G401.6 (cell line): Measurements from ENCODE around the gene ASAP2.
"Not testable (repeated sequence)": the region's sequence is repeated elsewhere in the genome, so short reads cannot be mapped to it uniquely, and the experiment has no call there.

Experiments used
- FAIRE-seq: peaks from 2 replicates; lab custom pipeline; 2012; peaks lifted over from hg19 to GRCh38; lab: Jason Lieb, UNC

The ASAP2 gene

DNA sequence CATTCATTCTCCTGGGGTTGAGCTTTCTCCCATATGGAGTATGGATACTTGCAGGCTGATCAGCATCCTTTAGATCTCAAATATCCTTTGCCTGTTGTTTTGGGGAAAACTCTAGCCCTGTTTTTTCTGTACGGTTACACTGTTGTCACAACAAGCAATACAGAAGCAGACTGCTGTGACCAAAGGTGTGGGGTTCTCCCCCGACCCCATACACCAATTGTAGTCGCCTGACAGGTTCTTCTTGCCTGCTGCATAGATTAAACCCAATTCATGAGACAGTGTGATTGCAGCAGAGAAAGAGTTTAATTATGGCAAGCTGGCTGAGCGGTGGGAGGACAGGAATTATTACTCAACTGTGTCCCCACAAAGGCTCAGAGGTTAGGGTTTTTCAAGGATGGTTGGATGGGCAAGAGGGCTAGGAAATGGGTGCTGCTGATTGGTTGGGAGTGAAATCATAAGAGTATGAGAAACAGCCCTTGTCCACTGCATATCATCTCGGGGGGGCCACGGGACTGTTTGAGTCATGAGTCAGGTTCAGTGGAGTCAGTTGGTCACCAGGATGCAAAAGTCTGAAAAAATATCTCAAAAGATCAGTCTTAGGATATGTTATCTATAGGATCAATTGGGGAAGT lies 176.1 kb downstream of the ASAP2 start:
- no peak for FAIRE-seq

DNA sequence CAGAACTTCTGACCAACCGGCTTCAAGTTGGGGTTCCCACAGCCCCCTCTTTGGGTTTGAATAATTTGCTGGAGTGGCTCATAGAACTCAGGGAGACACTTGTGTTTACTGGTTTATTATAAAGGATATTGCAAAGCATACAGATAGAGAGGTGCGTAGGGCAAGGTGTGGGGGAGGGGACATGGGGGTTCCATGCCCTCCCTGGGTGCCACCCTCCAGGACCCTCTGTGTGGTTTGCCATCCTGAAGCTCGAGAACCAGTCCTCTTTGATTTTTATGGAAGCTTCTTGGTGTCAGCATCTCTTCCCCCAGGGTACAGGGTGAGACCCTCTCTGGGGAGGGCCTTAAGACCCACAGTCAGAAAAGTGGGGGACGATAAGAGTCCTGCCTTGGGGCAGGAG lies 177.9 kb downstream of the ASAP2 start:
- FAIRE-seq, result no peak

DNA sequence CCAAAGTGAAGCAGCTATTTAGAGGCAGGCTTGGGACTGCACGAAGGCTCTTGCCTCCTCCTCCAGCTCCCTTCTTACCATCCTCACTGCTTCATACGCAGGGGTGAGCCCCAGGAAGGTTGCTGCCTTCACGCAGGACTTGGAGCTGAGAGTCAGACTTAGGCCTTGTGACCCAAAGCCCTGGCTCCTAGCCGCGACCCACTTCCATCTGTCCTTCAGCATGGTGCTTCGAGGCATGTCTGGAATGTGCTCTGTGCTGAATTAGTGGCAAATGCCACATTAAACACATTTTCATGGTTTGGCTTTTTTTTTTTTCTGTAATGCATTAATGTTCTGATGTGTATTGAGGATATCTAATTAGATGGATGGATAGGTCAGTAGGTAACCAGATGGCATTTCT lies 179.2 kb downstream of the ASAP2 start:
- no peak for FAIRE-seq

DNA sequence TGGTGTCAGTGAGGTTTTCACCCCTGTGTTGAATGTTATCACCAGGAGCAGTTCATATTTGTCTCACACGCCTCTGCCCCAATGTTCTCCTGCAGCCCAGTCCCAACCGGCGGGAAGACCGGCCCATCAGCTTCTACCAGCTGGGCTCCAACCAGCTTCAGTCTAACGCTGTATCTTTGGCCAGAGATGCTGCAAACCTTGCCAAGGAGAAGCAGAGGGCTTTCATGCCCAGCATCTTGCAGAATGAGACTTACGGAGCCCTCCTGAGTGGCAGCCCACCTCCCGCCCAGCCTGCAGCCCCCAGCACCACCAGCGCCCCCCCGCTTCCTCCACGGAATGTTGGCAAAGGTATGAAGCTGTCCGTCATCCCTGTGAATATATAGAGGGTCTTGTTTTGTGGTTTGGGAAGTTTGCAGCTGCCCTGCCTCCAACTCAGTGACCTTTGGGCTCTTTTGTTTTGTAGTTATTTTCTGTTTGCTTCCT lies 181.6 kb downstream of the ASAP2 start:
- no peak for FAIRE-seq

DNA sequence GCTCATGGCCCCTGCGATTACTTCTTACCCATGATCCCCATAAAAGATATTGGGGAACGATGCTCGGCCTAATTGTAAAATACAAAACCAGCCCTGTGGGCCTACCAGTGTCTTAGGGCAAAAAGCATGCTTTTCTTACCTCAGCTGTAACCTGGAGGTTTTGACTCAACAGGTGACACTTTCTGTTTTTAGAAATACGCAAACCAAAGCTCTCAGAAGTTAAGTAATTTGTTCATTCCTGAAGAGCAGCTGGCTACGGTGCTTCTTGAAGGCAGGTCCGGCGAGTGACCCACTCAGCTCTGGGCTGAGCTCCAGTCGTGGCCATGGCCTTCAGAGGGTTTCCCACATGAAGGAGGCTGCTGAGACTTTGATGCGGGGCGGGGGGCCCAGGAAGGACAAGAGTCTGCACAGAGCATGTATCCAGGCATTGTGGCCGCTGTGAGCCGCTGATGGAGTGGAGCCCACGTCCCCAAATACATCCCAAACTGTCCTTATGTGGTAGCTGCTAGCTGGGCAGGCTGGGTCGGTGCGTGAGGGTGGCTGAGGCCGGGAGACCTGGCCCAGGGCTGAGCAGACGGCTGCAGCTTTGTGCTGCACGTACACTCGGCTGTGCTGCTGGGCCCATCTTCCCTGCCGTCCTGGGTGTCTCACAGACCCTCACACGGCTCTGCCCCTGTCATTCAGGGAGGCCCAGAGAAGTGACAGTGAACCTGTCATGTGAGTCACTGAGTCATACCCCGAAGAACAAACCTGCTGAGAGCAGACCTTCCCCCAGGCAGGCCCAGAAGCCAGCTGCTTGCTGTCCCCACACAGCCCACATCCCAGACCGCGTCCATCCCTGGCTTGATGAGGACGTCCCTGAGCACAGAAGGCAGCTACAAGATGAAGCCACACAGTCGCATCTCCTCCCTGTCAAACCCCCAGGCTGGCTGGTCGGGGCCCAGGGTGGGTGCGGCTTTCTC lies 182.6 kb downstream of the ASAP2 start:
- FAIRE-seq, result no peak

DNA sequence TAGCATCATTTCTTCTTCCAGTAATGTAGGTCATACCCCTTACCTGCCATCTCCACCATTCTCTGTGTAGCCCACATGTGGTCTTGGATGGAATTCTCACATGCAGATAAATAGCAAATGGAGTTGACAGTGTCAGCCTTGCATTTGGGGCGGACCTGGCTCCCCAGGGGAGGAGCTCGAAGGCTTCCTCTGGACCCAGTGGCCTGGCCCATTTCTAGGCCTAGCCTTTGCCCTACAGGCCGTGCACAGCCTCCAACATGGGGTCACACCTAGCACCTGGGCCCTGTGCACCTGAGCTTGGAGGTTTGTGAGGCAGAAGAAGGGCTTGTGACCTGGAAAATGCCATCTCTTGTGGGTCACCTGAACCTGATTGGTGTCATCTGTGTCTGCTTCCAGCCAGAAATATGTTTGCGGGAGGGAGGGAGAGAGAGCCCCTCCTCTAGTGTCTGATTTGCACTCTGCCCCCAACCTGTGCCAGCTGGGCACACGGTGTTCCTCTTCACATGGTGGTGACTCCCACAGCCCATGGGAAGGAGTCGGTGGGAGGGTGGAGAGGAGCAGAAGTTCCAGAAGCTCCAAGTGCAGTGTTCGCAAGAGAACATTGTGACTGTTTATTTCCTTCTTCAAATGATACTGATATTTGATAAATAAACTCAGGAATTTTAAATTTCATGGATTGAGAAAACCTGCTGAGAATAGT lies 183.7 kb downstream of the ASAP2 start:
- no peak for FAIRE-seq

DNA sequence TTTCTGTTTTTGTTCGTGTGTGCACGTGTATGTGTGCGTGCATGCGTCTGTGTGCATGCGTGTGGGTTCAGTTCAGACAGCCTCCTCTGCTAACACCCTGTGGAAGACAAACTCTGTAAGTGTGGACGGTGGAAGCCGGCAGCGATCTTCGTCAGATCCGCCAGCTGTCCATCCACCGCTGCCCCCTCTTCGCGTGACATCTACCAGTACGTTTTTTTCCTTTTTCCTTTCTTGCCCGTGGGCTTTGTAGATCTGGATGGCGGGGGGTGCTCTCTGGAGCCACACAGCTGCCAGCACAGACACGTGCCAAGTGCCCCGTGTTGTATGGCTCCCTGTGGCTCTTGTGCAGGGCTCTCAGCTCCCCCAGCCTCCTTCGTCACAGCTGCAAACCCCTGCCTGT lies 184.4 kb downstream of the ASAP2 start:
- no peak for FAIRE-seq

DNA sequence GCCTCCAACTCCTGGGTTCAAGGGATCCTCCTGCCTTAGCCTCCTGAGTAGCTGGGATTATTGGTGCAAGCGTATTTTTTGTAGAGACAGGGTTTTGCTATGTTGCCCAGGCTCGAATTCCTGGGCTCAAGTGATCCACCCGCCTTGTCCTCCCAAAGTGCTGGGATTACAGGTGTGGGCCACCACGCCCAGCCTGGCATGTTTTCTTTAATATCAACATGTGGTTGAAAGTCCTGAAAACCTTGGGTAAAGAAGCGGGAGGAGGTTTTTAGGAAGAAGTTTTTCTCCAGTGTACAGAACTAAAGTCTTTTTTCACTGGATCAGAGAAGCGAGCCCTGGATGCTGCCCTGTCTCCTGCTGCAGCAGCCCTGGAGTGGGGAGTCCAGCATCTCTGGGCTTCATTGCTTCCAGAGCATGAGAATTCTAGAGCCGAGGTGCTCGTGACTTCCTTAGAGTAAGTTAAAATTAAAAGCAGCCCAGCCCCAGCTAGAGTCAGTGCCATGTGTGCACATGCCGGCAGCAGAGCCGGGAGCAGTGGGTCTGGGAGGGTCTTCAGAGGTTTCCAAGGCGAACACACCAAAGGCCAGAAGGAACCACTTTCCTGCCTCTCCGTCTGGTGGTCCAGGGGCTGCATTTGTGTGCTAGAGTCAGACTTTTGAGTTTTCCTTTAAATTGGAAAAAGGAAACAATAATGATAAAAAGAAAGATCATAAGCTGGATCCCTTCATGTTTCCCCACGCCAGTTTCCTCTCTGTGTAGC lies 185.5 kb downstream of the ASAP2 start:
- no peak for FAIRE-seq

DNA sequence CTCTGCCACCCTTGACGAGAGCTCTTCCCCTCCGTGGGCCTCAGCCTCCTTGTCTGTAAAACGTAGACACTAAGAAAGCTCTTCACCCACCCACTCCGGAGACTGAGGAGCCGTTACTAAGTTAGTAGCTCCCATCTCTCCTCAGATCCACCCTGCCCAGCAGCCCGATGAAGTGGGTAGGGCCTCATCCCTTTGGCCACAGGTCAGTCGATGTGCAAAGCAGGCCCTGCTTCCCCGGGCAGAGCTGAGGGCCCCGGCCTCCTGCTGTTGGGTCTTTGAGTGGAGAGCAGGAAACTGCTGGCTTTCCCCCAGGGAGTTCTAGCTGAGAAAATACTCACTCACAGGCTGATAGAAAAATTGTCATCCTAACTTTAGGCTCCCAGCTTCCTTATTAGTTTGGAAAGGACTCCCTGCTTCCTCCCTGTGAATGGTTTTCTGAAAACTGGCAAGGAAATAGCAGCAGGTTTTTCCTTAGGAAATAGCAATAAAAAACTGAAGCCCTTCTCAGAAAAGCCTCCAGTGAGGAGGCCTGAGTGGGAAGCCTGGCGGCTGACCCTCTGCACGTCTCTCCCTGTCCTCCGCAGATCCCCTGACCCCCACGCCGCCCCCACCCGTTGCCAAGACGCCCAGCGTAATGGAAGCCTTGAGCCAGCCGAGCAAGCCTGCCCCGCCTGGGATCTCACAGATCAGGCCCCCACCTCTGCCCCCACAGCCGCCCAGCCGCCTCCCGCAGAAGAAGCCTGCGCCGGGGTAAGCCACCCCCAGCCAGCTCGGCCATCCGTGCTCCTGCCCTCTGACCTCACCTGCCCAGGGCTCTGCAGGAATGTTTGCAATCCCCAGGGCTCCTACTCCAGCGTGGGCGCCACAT lies 186.5 kb downstream of the ASAP2 start:
- FAIRE-seq, result no peak

DNA sequence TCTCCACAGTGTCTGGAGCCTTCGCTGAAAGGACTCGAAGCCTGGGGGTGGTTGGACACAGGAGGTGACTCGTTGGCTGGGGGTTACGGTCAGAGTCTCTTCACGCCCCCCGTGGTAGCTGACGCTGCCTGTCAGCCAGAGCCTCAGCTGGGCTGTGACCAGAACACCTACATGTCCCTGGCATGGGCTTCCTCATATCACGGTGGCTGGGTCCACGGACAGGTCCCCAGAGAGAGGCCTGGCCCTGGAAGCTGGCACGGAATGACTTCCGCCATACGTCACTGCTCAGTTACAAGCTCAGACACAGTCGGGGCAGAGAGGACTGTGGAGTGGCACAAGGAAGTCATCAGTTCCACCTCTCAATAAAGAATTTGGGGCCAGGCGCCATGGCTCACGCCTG lies 188.2 kb downstream of the ASAP2 start:
- no peak for FAIRE-seq

DNA sequence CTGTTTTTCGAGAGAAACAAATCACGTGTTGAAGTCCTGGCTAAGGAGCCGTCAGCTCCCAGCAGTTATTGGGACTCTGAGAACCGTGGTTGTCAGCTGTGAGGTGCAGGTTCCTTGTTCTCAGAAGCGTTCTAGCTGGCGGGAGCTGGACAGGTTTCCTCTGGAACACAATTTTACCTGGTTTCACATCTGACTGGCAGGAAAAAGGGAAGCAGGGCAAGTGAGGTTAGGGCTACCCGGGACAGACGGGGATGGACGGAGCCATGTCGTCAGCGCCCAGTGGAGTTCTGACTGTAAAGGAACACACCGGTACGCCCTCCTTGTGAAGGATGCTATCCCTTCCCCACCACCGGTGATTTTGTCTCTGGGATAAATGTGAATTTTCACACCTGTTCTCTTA lies 190.6 kb downstream of the ASAP2 start:
- FAIRE-seq, result no peak

DNA sequence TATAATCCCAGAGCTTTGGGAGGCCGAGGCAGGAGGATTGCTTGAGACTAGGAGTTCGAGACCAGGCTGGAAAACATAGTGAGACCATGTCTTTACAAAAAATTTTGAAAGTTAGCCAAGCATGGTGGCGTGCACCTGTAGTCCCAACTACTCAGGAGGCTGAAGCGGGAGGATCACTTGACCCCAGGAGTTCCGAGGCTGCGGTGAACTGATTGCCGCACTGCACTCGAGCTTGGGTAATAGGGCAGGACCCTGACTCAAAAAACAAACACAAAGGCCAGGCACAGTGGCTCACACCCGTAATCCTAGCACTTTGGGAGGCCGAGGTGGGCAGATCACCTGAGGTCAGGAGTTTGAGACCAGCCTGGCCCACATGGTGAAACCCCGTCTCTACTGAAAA lies 191.6 kb downstream of the ASAP2 start:
- FAIRE-seq, result not testable (repeated sequence)

DNA sequence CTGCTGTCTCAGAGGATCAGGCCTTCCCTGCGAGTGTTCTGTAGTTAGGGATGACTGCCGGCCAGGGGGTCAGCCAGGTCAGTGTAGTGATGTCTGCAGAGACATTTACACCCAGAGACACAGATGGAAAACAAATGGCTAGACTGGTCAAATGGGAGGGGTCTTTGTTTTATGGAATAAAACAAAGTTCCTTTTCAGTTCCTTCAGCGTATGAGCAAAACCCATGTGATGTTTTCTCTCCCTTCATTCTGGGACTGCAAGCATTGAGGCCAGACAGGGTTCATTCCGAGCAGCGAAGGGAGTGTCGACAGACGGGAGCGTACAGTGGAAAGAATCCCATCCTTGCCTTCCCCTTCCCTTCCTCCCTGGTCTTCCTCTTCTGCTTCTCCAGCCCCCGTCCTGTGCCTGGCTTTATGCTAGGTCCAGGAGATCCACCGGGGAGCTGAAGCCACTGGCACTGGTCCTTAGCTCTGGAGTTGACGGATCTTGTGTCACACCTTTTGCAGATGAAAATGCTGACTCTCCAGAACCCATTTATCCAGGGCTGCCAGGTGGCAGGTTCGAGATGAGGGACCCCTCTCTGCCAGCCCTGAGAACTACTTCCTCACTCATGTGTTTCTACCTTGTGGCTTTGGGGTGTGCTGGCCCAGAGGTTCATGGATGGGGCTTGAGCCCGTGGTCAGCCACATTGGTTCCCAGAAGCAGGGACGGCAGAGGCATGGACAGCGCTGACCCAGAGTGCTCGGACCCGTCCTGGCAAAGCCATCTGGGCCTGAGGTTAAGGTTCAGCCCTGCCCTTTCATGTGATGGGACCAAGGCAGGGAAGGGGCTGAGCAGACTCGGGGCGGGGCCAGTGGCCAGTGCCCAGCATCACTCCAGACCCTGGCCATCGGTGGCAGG lies 192.5 kb downstream of the ASAP2 start:
- FAIRE-seq, result no peak

DNA sequence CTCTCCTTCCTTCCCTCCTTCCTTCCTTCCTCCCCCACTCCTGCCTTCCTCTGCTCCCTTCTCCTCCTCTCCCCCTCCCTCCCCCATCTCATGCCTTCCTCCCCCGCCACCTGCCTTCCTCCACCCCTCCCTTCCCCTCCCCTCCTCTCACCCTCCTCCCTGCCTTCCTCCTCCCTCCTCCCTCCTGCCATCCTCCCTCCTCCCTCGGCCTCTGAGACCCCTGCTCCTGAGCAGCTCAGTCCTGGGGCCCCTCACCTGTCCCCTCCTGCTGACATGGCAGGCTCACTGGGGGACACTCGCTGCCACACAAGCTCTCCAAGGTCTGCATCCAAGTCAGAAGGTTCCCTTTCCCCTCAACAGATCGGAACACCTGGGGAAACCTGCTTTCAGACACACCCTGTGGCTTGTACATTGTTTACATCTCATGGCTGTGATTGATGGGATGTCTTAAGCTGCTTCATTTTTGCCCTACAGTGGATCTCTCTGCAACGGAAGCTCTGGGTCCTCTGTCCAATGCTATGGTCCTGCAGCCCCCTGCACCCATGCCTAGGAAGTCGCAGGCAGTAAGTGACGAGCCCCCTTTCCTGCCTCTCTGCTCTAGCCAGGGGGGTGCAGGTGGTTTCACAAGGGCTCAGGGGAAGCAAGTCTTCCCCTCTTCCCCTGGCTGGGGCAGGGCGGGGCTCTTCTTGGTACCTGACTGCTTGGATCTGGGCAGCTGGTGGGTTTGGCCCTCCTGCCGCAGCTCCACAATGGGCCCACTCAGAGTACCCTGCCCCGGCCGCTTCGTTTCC lies 193.9 kb downstream of the ASAP2 start:
- no peak for FAIRE-seq

DNA sequence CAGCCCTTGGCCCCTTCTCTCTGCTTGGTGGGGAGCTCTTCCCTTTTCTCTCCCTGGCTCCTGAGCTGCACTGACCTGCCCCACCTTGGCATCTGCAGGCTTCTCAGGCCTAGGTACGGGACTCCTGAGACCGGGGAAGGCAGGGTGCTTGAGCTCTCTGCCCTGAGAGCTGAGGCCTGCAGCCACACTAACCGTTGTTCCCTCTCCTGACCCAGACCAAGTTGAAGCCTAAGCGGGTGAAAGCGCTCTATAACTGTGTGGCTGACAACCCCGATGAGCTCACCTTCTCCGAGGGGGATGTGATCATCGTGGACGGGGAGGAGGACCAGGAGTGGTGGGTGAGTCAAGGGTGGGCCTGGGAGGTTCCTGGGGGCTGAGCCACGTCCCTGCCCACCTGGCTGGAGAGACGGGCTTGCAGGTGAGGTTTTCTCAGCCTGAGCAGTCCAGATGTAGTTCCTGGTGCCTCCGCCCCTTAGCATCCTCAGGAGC lies 194.5 kb downstream of the ASAP2 start:
- FAIRE-seq, result no peak

DNA sequence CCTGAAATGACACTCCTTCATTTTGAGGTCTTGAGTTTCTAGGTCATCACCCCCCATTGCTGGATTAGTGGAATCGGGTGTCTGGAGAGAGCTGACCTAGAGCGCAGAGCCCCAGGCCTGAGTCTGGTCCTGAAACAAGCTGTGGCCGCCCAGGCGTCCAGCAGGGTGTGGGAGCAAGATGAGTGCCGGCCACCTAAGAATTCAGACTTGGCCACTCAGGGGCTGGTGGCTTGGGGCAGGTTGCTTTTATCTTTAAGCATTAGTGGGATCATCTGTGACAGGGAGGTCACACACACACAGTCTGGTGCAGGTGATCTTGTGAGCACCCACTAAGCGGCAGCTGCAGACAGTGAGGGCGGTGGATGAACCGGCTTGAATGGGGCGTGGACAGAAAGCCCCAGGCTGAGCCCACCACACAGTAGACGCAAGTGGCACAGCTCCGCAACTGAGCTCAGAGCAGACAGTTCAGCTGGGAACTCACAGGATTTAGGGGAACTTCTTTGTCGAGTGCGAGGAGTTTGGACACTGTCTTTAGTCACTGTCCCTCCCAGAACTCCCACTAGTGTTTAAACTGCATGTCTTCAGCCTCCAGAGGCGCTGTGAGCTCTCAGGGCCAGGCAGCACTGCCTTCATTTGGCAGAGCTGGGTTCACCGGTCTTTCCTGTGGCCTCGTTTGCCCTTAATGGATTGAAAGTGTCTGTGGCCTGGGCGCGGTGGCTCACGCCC lies 195.2 kb downstream of the ASAP2 start:
- FAIRE-seq, result no peak

DNA sequence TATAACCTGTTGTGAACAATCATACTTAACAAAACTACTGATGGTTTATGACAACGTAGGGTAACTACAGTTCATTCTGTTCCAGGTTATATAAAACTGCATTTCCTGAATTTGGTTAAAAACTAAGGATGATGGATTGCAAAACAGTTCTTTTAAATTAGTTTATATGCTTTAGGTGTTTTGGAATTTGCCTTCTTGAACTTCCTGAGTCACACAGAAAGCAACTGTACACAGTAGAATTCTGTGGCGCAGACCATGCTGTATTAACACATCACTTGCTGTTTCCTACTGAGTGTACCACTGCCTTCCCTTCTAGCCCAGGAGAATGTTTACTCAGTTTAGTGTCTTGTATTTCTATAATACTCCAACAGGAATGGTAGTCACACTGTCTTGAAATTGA lies 197.3 kb downstream of the ASAP2 start:
- FAIRE-seq, result no peak

DNA sequence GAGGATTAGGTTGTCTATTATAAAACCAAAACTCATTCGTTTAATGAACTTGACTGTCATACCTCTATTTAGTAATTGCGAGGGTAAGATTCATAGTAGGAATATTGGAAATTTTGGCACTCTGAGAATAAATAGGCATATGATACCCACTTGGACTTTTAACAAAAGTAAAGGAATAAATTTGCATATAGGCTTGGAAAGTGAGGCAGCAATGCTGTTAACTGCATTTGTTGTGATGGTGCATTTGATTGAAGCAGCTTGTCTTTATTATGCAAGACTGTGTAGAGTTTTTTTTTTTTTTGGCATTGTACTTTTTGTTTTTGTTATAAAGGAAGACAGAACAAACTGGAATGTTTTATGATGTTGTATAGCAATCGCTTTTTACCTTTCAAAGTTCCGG lies 197.8 kb downstream of the ASAP2 start:
- no peak for FAIRE-seq
